Cardiac septum (tissue), 1 donor: ENCODE results near the gene WIZ. TPM values are rescaled to one million over a fixed set of nuclear protein-coding genes. Genes with fewer than 3 reads are reported as not detected.

ENCODE experiments used
- DNase-seq: peaks from one replicate; pipeline ENCODE4 v3.0.0-alpha.2; 2020; ENCODE audit warnings: low spot score
- intact Hi-C: fragments of 100-400 bp; cut with DNase I; formaldehyde crosslinking; loops from one replicate; pipeline ENCODE4 v1.14.0; 2022
- total RNA-seq: library from RNA; stranded (reverse); fragmentation: NEBNext Ultra II Directional; extraction: Animal tissue kit (Norgen Biotek cat#: 25700); gene quantifications from one replicate; pipeline ENCODE4 v1.2.1, GENCODE V29; 2021
- donor health status: DM: no; HTN: no; CAD: no.

The WIZ gene
- total RNA-seq, 1 donor from 2014 or later = 21.6 TPM

- peak; percentile 65 for DNase-seq
- intact Hi-C loops = no loop called here
Observed at GRCh38 chr19:15468675-15469512, 19.1 kb upstream of the WIZ start.

- peak; percentile 38 for DNase-seq
- intact Hi-C loops = no loop called here
Observed at GRCh38 chr19:15467734-15468214, 18.0 kb upstream of the WIZ start.

GRCh38 chr19:15466851-15467733, 17.3 kb upstream of the WIZ start:
- DNase-seq = peak; percentile 72
- intact Hi-C loops = no loop called here

GRCh38 chr19:15464394-15465385, 14.9 kb upstream of the WIZ start, which contains the start of gene RASAL3:
Gene RASAL3 (minus strand): TSS chr19:15464544. CDS start chr19:15464358, 186 bp downstream.
- peak; percentile 81 for DNase-seq
- intact Hi-C loops = no loop called here

GRCh38 chr19:15463861-15464371, 14.2 kb upstream of the WIZ start:
- peak; percentile 87 for DNase-seq
- intact Hi-C loops = no loop called here

GRCh38 chr19:15461694-15462093, 11.9 kb upstream of the WIZ start:
- DNase-seq = no peak
- intact Hi-C loops = no loop called here

GRCh38 chr19:15457701-15458484, 8.1 kb upstream of the WIZ start:
- DNase-seq = no peak
- intact Hi-C loops = loop anchor here (10.0 kb wide), 1 partner anchor 97 kb away; no protein-coding TSS in a partner anchor

- intact Hi-C loops = loop anchor here (10.0 kb wide), 1 partner anchor 98 kb away; no protein-coding TSS in a partner anchor
- no peak for DNase-seq
Observed at GRCh38 chr19:15456871-15457700, 7.3 kb upstream of the WIZ start.

GRCh38 chr19:15456441-15456840, 6.7 kb upstream of the WIZ start:
- no peak for DNase-seq
- intact Hi-C loops = loop anchor here (10.0 kb wide), 1 partner anchor 98 kb away; no protein-coding TSS in a partner anchor

- intact Hi-C loops = loop anchor here (10.0 kb wide), 1 partner anchor 99 kb away; no protein-coding TSS in a partner anchor
- DNase-seq = no peak
Observed at GRCh38 chr19:15455996-15456395, 6.2 kb upstream of the WIZ start.

GRCh38 chr19:15453906-15454860, 4.4 kb upstream of the WIZ start:
- intact Hi-C loops = loop anchor here (10.0 kb wide), 1 partner anchor 101 kb away; no protein-coding TSS in a partner anchor
- no peak for DNase-seq

- no peak for DNase-seq
Observed at GRCh38 chr19:15453091-15453578, 3.4 kb upstream of the WIZ start.

GRCh38 chr19:15452111-15453047, 2.6 kb upstream of the WIZ start:
- peak; percentile 92 for DNase-seq
- intact Hi-C loops = loop anchor here (10.0 kb wide), 1 partner anchor 102 kb away; no protein-coding TSS in a partner anchor

More at GRCh38 chr19:15453091-15453578, 3.4 kb upstream of the WIZ start:
- intact Hi-C loops = loop anchor here (10.0 kb wide), 1 partner anchor 102 kb away; no protein-coding TSS in a partner anchor

- no peak for DNase-seq
- intact Hi-C loops = loop anchor here (10.0 kb wide), 1 partner anchor 104 kb away; no protein-coding TSS in a partner anchor
Observed at GRCh38 chr19:15450528-15450890, 753 bp upstream of the WIZ start.
